ENCODE results near the gene PPP1R3C. TPM values are rescaled to one million over a fixed set of nuclear protein-coding genes. Genes with fewer than 3 reads are reported as not detected.

Gene PPP1R3C
- total and polyA plus RNA-seq, 5 donors from 2014 or later, result not detected

DNA sequence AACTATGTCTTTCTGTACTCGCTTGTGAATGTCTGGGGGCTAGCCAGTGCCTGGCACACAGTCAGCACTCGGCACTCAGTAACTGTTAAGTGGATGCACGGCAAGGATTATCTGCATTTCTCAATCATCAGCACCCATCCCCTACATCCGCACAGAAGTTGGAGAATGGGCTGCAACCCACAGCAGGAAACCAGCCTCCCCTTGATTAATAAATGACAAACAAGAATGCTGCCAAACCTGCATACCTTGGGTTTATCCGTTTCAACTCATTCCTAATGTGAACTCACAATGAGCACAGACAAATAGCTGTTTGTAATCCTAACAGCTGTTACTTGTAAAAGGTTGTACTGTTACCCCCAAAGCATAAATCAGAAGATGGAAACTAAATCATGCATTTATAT lies 28.9 kb downstream of the PPP1R3C start:
- H3K36me3 Mint-ChIP-seq, result no peaks in the 10 kb centered on the region
- Histone ChIP-seq H3K36me3 (ENCODE audit: control insufficient read depth, insufficient read depth, low read length) (no peaks in the 10 kb centered on the region), H3K27ac (ENCODE audit: insufficient read depth, low read length, poor library complexity, severe bottlenecking) (no peak overlapping the region), H3K27me3 (ENCODE audit: control insufficient read depth, insufficient read depth, low read length) (no peaks in the 10 kb centered on the region), H3K4me3 (ENCODE audit: low read depth, low read length) (no peak overlapping the region), H3K4me1 (ENCODE audit: control insufficient read depth, insufficient read depth, low read length, poor library complexity, severe bottlenecking) (no peaks in the 10 kb centered on the region), H3K9me3 (ENCODE audit: control insufficient read depth in 2 of 2, low read length in 2 of 2) (no peaks in the 10 kb centered on the region)
- H3K4me1 Mint-ChIP-seq, result no peaks in the 10 kb centered on the region
- no peaks in the 10 kb centered on the region for H3K27me3 Mint-ChIP-seq
- DNase-seq (no peak), ATAC-seq (ENCODE audit: low read depth in 2 of 2) (no peak)
- H3K27ac Mint-ChIP-seq, result no peak overlapping the region
- H3K9me3 Mint-ChIP-seq, result peaks cover 0 to 11% (median 4%) of the 10 kb centered on the region in 7 donors
- no peak overlapping the region for H3K4me3 Mint-ChIP-seq

DNA sequence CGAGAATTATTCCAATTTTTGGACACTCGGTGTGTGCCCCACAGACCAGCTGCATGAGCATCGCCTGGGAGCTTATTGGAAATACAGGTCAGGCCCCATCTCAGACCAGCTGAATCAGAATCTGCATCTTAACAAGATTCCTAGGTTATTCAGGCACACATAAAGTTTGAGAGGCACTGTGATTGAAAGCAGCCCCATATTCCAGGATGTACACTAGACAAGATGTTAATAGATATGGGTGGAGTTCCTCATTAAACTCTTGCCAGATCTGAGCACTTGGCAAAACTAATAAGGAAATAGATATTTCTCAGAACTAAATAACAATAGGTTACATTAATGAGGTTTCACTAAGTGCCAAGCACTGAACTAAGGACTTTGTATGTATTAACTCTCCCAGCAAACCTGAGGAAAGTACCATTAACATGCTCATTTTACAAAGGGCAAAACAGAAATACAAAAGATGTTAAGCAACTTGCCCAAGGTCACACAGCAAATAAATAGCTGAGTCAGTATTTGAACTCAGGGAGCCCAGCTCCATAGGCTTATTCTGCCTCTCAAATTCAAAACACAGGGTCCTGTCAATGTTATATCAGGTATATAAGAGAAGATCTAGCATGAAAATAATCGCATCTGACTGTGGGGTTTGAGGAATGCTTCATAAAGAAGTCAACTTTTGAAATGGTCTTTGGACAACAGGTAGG lies 29.9 kb downstream of the PPP1R3C start:
- no peak overlapping the region for H3K4me3 Mint-ChIP-seq
- DNase-seq (no peak), ATAC-seq (ENCODE audit: low read depth in 2 of 2) (no peak)
- H3K27me3 Mint-ChIP-seq, result no peaks in the 10 kb centered on the region
- Histone ChIP-seq H3K9me3 (ENCODE audit: control insufficient read depth in 2 of 2, low read length in 2 of 2) (no peaks in the 10 kb centered on the region), H3K27me3 (ENCODE audit: control insufficient read depth, insufficient read depth, low read length) (no peaks in the 10 kb centered on the region), H3K4me3 (ENCODE audit: low read depth, low read length) (no peak overlapping the region), H3K27ac (ENCODE audit: insufficient read depth, low read length, poor library complexity, severe bottlenecking) (no peak overlapping the region), H3K4me1 (ENCODE audit: control insufficient read depth, insufficient read depth, low read length, poor library complexity, severe bottlenecking) (no peaks in the 10 kb centered on the region), H3K36me3 (ENCODE audit: control insufficient read depth, insufficient read depth, low read length) (no peaks in the 10 kb centered on the region)
- peaks cover 0 to 11% (median 4%) of the 10 kb centered on the region in 7 donors for H3K9me3 Mint-ChIP-seq
- H3K4me1 Mint-ChIP-seq, result no peaks in the 10 kb centered on the region
- no peak overlapping the region for H3K27ac Mint-ChIP-seq
- no peaks in the 10 kb centered on the region for H3K36me3 Mint-ChIP-seq

- Histone ChIP-seq H3K36me3 (ENCODE audit: control insufficient read depth, insufficient read depth, low read length) (no peaks in the 10 kb centered on the region), H3K4me3 (ENCODE audit: low read depth, low read length) (no peak overlapping the region), H3K9me3 (ENCODE audit: control insufficient read depth in 2 of 2, low read length in 2 of 2) (no peaks in the 10 kb centered on the region), H3K27ac (ENCODE audit: insufficient read depth, low read length, poor library complexity, severe bottlenecking) (no peak overlapping the region), H3K4me1 (ENCODE audit: control insufficient read depth, insufficient read depth, low read length, poor library complexity, severe bottlenecking) (no peaks in the 10 kb centered on the region), H3K27me3 (ENCODE audit: control insufficient read depth, insufficient read depth, low read length) (no peaks in the 10 kb centered on the region)
- no peaks in the 10 kb centered on the region for H3K27me3 Mint-ChIP-seq
- H3K4me3 Mint-ChIP-seq, result no peak overlapping the region
- H3K4me1 Mint-ChIP-seq, result no peaks in the 10 kb centered on the region
- no peaks in the 10 kb centered on the region for H3K36me3 Mint-ChIP-seq
- no peak for ATAC-seq (ENCODE audit: low read depth in 2 of 2)
- H3K27ac Mint-ChIP-seq, result no peak overlapping the region
- H3K9me3 Mint-ChIP-seq, result peaks cover 0 to 11% (median 4%) of the 10 kb centered on the region in 7 donors
- DNase-seq, result no peak
Observed at GRCh38 chr10:91602449-91602848, 30.4 kb downstream of the PPP1R3C start.

DNA sequence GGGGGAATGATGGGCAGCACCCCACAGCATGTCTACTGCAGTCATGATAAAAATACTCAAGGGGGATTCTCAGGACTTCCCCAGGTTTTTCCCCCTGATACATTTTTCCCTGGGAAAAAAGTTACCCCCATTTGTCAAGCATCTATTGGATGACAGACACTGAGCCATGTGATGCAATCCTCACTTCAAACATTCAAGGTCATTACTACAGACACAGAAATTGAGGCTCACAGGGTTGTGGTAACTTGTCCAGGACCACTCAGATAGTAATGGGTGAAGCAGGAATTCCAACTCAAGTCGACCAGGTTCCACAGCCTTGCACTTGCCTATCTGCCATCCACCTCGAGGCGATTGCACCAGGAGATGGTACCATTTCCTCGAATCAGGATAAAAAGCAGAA lies 31.7 kb downstream of the PPP1R3C start:
- Mint-ChIP-seq H3K27ac (no peak overlapping the region), H3K4me3 (no peak overlapping the region), H3K36me3 (no peaks in the 10 kb centered on the region), H3K4me1 (no peaks in the 10 kb centered on the region), H3K9me3 (peaks cover 0 to 7% (median 4%) of the 10 kb centered on the region in 7 donors), H3K27me3 (no peaks in the 10 kb centered on the region)
- no peak for DNase-seq
- H3K9me3 ChIP-seq (ENCODE audit: control insufficient read depth in 2 of 2, low read length in 2 of 2), result no peaks in the 10 kb centered on the region
- no peaks in the 10 kb centered on the region for H3K36me3 ChIP-seq (ENCODE audit: control insufficient read depth, insufficient read depth, low read length)
- ATAC-seq (ENCODE audit: low read depth in 2 of 2), result no peak
- H3K27me3 ChIP-seq (ENCODE audit: control insufficient read depth, insufficient read depth, low read length), result no peaks in the 10 kb centered on the region
- H3K4me3 ChIP-seq (ENCODE audit: low read depth, low read length), result no peak overlapping the region
- H3K27ac ChIP-seq (ENCODE audit: insufficient read depth, low read length, poor library complexity, severe bottlenecking), result no peak overlapping the region
- no peaks in the 10 kb centered on the region for H3K4me1 ChIP-seq (ENCODE audit: control insufficient read depth, insufficient read depth, low read length, poor library complexity, severe bottlenecking)

GRCh38 chr10:91598211-91598977 lies 34.5 kb downstream of the PPP1R3C start:
- Histone ChIP-seq H3K27me3 (ENCODE audit: control insufficient read depth, insufficient read depth, low read length) (no peaks in the 10 kb centered on the region), H3K9me3 (ENCODE audit: control insufficient read depth in 2 of 2, low read length in 2 of 2) (no peaks in the 10 kb centered on the region), H3K36me3 (ENCODE audit: control insufficient read depth, insufficient read depth, low read length) (no peaks in the 10 kb centered on the region), H3K27ac (ENCODE audit: insufficient read depth, low read length, poor library complexity, severe bottlenecking) (no peak overlapping the region), H3K4me1 (ENCODE audit: control insufficient read depth, insufficient read depth, low read length, poor library complexity, severe bottlenecking) (no peaks in the 10 kb centered on the region), H3K4me3 (ENCODE audit: low read depth, low read length) (no peak overlapping the region)
- Mint-ChIP-seq H3K36me3 (no peaks in the 10 kb centered on the region), H3K4me3 (no peak overlapping the region), H3K9me3 (peaks cover 0 to 2% (median 0%) of the 10 kb centered on the region in 7 donors), H3K27ac (no peak overlapping the region), H3K4me1 (no peaks in the 10 kb centered on the region), H3K27me3 (no peaks in the 10 kb centered on the region)
- ATAC-seq (ENCODE audit: low read depth in 2 of 2) (no peak), DNase-seq (no peak)

GRCh38 chr10:91597197-91597881 lies 35.5 kb downstream of the PPP1R3C start:
- DNase-seq (no peak), ATAC-seq (ENCODE audit: low read depth in 2 of 2) (no peak)
- Histone ChIP-seq H3K27me3 (ENCODE audit: control insufficient read depth, insufficient read depth, low read length) (no peaks in the 10 kb centered on the region), H3K4me1 (ENCODE audit: control insufficient read depth, insufficient read depth, low read length, poor library complexity, severe bottlenecking) (no peaks in the 10 kb centered on the region), H3K27ac (ENCODE audit: insufficient read depth, low read length, poor library complexity, severe bottlenecking) (no peak overlapping the region), H3K36me3 (ENCODE audit: control insufficient read depth, insufficient read depth, low read length) (no peaks in the 10 kb centered on the region), H3K4me3 (ENCODE audit: low read depth, low read length) (no peak overlapping the region), H3K9me3 (ENCODE audit: control insufficient read depth in 2 of 2, low read length in 2 of 2) (no peaks in the 10 kb centered on the region)
- Mint-ChIP-seq H3K27ac (no peak overlapping the region), H3K36me3 (no peaks in the 10 kb centered on the region), H3K9me3 (peaks cover 0 to 2% (median 0%) of the 10 kb centered on the region in 7 donors), H3K4me3 (no peak overlapping the region), H3K4me1 (no peaks in the 10 kb centered on the region), H3K27me3 (no peaks in the 10 kb centered on the region)

GRCh38 chr10:91596825-91597196 lies 36.1 kb downstream of the PPP1R3C start:
- Mint-ChIP-seq H3K27ac (no peak overlapping the region), H3K27me3 (no peaks in the 10 kb centered on the region), H3K9me3 (peaks cover 0 to 2% (median 0%) of the 10 kb centered on the region in 7 donors), H3K4me1 (no peaks in the 10 kb centered on the region), H3K4me3 (no peak overlapping the region), H3K36me3 (no peaks in the 10 kb centered on the region)
- ATAC-seq (ENCODE audit: low read depth in 2 of 2), result no peak
- peak in 1 of 3 donors; percentile 30 for DNase-seq
- Histone ChIP-seq H3K27ac (ENCODE audit: insufficient read depth, low read length, poor library complexity, severe bottlenecking) (no peak overlapping the region), H3K9me3 (ENCODE audit: control insufficient read depth in 2 of 2, low read length in 2 of 2) (no peaks in the 10 kb centered on the region), H3K27me3 (ENCODE audit: control insufficient read depth, insufficient read depth, low read length) (no peaks in the 10 kb centered on the region), H3K4me3 (ENCODE audit: low read depth, low read length) (no peak overlapping the region), H3K4me1 (ENCODE audit: control insufficient read depth, insufficient read depth, low read length, poor library complexity, severe bottlenecking) (no peaks in the 10 kb centered on the region), H3K36me3 (ENCODE audit: control insufficient read depth, insufficient read depth, low read length) (no peaks in the 10 kb centered on the region)
